ENCODE measurements around the gene PCSK5.
"Not testable (repeated sequence)": the region's sequence is repeated elsewhere in the genome, so short reads cannot be mapped to it uniquely, and the experiment has no call there.

PCSK5 gene

DNA sequence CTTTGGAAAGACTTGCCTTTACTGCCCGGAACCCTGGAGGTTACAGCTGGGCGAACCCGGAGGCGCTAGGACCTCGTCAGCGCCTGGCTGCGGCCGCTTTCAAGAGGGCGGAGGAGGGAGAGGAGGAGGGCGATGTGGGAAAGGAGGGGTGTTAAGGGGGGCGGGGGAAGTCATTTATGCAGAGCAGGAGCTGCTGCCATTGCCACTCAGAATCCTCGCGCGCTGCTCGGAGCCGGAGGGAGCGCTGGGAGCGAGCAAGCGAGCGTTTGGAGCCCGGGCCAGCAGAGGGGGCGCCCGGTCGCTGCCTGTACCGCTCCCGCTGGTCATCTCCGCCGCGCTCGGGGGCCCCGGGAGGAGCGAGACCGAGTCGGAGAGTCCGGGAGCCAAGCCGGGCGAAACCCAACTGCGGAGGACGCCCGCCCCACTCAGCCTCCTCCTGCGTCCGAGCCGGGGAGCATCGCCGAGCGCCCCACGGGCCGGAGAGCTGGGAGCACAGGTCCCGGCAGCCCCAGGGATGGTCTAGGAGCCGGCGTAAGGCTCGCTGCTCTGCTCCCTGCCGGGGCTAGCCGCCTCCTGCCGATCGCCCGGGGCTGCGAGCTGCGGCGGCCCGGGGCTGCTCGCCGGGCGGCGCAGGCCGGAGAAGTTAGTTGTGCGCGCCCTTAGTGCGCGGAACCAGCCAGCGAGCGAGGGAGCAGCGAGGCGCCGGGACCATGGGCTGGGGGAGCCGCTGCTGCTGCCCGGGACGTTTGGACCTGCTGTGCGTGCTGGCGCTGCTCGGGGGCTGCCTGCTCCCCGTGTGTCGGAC, at the start of gene PCSK5:
Gene PCSK5, plus strand, starts transcription at position 202 of the 805 bp plus-strand sequence. Its CDS starts 509 bp downstream, at position 711.
- Mint-ChIP-seq H3K27ac (no peak within 1 kb of the TSS), H3K36me3 (no peaks in the 10 kb centered on the region), H3K4me1 (peaks cover 28% of the 10 kb centered on the region), H3K27me3 (peaks cover 59% of the 10 kb centered on the region), H3K9me3 (peaks cover 2% of the 10 kb centered on the region), H3K4me3 (peak within 1 kb of the TSS; percentile 68)
- ATAC-seq: peak; percentile 71

DNA sequence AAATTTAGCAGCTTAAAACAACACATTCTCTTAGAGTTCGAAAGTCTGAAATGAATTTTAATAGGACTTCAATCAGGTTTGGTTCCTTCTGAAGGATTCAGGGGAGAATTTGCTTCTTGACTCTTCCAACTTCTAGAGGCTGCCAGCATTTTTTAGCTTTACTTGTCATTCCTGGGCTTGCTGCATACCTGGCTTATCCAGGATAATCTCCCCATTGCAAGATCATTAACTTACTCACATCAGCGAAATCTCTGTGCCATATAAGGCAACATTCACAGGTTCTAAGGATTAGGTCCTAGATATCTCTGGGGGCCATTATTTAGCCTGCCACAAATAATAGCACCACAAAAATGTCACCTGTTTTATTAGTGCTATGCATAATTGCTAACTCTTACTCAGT, 46.2 kb upstream of the PCSK5 start:
- Mint-ChIP-seq H3K4me3 (no peak overlapping the region), H3K4me1 (no peaks in the 10 kb centered on the region), H3K27me3 (no peaks in the 10 kb centered on the region), H3K9me3 (no peaks in the 10 kb centered on the region), H3K27ac (no peak overlapping the region), H3K36me3 (no peaks in the 10 kb centered on the region)
- no peak for ATAC-seq

DNA sequence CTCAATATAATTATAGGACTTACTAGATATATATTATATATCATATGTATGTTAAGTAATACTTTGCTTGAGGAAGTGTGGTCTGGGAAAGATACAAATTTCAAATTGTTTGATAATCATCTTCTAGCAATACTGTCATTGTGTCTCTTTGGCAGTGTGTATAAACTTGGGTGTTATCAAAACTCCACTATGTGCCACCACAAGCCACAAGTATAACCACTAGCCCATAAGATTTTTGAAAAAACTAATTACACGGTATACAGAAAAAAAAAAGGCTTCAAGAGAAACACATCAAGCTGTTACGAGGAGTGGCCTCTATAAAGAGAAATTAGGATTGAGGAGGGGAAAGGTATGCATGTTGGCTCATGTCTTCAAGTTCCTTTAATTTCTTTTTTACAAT, 44.7 kb upstream of the PCSK5 start:
- Mint-ChIP-seq H3K4me1 (no peaks in the 10 kb centered on the region), H3K27ac (no peak overlapping the region), H3K27me3 (no peaks in the 10 kb centered on the region), H3K4me3 (no peak overlapping the region), H3K36me3 (no peaks in the 10 kb centered on the region), H3K9me3 (no peaks in the 10 kb centered on the region)
- no peak for ATAC-seq

DNA sequence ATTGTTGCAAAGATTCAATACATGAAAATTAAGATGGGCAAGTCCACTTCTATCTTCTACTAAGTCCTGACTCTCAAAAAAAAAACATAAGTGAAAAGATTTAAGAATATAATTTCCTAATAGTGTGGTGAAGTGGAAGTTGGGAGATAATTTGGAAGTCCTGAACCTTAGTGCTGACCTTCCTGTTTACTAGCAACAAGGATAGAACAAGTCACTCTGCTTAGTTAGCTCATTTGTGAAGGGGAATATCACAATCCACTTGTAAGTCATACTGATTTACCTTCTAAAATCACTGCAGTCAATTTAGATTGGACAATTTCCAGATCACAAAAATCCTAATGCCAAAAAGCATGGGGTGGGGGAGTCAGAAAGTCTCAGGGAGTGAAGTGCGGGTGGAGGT, 43.4 kb upstream of the PCSK5 start:
- no peak for ATAC-seq
- H3K9me3 Mint-ChIP-seq: peaks cover 3% of the 10 kb centered on the region
- no peak overlapping the region for H3K27ac Mint-ChIP-seq
- no peak overlapping the region for H3K4me3 Mint-ChIP-seq
- H3K27me3 Mint-ChIP-seq: no peaks in the 10 kb centered on the region
- H3K4me1 Mint-ChIP-seq: no peaks in the 10 kb centered on the region
- H3K36me3 Mint-ChIP-seq: no peaks in the 10 kb centered on the region

DNA sequence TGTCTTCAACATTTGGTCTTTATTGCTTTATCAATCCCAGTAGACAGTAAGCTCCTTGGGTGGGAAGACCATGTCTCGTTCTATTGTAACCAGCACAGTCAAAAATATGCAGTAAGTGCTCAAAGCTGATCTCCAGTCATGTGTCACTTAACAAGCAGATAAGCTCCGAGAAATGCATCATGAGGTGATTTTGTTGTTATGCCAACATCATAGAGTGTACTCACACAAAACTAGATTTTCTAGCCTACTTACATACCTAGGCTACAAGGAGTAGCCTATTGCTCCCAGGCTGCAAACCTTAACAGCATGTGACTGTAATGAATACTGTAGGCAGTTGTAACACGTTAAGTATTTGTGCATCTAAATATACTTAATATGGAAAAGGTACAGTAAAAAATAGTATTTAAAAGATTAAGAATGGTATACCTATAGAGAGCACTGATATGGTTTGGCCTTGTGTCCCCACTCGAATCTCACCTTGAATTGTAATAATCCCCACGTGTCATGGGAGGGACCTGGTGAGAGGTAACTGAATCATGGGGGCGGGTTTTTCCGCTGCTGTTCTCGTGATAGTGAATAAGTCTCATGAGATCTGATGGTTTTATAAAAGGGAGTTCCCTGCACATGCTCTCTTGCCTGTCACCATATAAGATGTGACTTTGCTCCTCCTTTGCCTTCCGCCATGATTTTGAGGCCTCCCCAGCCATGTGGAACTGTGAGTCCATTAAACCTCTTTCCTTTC, 39.8 kb upstream of the PCSK5 start:
- peaks cover 3% of the 10 kb centered on the region for H3K9me3 Mint-ChIP-seq
- ATAC-seq: no peak
- H3K27ac Mint-ChIP-seq: no peak overlapping the region
- H3K36me3 Mint-ChIP-seq: no peaks in the 10 kb centered on the region
- H3K4me1 Mint-ChIP-seq: no peaks in the 10 kb centered on the region
- no peaks in the 10 kb centered on the region for H3K27me3 Mint-ChIP-seq
- no peak overlapping the region for H3K4me3 Mint-ChIP-seq

DNA sequence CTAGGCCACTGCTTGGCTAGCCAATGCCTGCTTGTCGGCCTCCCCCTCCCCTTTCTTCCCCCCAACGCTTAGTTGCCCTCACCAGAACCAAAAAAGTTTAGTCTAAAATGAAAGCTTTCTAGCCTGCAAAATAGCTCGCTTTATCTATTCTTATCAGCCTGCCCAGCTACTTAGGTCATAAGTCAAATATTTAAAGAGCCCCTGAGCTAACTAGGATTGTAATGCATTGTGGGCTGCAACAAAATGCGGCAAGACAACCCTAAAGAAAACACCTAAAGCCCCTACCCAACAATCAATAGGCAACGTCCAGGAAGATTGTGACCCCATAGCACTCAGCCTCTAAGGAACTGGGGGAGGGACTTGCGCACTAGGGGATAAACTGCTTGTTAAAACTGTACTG, 38.6 kb upstream of the PCSK5 start:
- no peaks in the 10 kb centered on the region for H3K4me1 Mint-ChIP-seq
- no peak overlapping the region for H3K4me3 Mint-ChIP-seq
- H3K27ac Mint-ChIP-seq: no peak overlapping the region
- H3K27me3 Mint-ChIP-seq: no peaks in the 10 kb centered on the region
- H3K36me3 Mint-ChIP-seq: no peaks in the 10 kb centered on the region
- no peak for ATAC-seq
- H3K9me3 Mint-ChIP-seq: peaks cover 3% of the 10 kb centered on the region

DNA sequence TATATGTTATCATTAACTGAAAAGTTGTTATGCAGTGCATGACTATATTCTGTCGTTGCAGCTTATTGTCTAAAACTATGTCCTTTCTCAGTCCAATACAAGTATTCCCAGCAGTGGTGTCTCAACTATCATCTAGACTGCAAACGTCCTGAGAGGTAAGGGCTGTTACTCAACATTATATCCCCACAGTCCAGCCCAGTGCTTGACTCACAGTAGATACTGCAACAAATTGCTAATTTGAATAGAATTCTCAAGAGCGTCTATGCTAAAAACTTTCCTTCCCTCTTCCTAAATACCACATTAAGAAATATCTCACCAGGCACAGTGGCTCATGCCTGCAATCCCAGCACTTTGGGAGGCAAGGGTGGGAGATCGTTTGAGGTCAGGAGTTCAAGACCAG, 37.7 kb upstream of the PCSK5 start:
- Mint-ChIP-seq H3K36me3 (no peaks in the 10 kb centered on the region), H3K4me1 (no peaks in the 10 kb centered on the region), H3K27me3 (no peaks in the 10 kb centered on the region), H3K4me3 (no peak overlapping the region), H3K9me3 (peaks cover 3% of the 10 kb centered on the region), H3K27ac (no peak overlapping the region)
- ATAC-seq: no peak

DNA sequence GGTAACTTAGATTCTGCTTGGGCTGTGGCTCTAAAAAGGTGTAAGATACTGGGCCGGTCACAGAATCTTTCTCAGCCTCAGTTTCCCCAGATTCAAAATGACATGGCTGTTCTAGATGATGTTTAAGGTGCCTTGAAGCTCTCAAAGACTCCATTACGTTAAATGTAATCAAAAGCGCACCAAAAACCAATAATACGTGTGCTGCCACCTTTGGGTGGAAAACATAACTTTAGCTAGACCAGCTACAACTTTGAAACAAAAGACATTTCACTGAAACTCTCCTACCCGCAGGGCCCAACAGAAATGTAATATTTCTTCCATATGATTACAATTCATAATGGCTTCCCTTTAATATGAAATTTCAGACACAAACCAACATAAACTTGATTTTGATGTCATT, 35.0 kb upstream of the PCSK5 start:
- no peak for ATAC-seq
- no peaks in the 10 kb centered on the region for H3K27me3 Mint-ChIP-seq
- H3K4me1 Mint-ChIP-seq: no peaks in the 10 kb centered on the region
- no peaks in the 10 kb centered on the region for H3K36me3 Mint-ChIP-seq
- H3K27ac Mint-ChIP-seq: no peak overlapping the region
- peaks cover 3% of the 10 kb centered on the region for H3K9me3 Mint-ChIP-seq
- no peak overlapping the region for H3K4me3 Mint-ChIP-seq

DNA sequence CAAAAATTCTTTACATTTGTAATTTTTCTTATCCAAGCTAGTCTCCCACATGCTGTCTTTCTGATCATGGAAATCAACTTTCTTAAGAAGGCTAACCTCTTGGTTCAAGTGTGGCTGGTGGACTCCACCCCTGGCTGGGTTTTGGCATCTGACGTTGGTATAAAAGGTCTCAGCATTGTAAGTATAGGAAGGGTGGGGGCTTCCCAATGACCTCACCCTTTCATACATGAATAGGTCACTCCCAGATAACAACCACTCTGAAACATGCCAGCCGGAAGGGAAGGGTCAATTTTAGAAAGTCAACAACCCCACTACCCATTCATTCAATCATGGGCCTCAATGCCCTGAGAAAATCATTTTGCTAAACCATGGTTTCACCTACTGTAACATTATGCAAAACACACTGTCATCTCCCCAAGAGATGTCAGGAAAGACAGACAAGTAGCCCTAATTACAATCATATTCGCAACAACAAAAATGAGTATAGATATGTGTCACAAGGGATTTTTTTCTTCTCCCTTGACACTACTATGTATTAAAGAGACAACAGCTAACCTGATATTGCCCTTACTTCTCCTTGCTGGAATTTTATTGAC, 31.9 kb upstream of the PCSK5 start:
- no peaks in the 10 kb centered on the region for H3K36me3 Mint-ChIP-seq
- H3K27ac Mint-ChIP-seq: no peak overlapping the region
- H3K9me3 Mint-ChIP-seq: no peaks in the 10 kb centered on the region
- H3K4me3 Mint-ChIP-seq: no peak overlapping the region
- no peaks in the 10 kb centered on the region for H3K27me3 Mint-ChIP-seq
- no peaks in the 10 kb centered on the region for H3K4me1 Mint-ChIP-seq
- no peak for ATAC-seq

DNA sequence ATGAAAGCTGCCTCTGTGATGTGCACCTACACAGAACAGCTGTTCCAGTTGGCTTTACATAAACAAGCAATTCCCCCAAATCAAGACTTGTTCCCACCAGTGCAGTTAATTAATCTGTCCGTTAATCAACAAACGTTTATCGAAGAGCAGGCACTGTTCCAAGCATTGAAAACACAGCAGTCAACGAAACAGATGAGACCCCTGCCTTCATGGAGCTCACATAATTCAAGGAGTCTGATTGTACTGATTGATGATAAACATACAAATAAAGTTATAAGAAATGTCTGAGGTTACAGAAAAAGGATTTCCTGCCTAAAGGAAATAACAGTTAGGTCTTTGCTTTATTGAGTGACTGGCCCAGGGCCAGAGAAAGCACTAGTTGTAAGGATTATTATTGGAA, 26.2 kb upstream of the PCSK5 start:
- Mint-ChIP-seq H3K36me3 (no peaks in the 10 kb centered on the region), H3K4me3 (no peak overlapping the region), H3K9me3 (no peaks in the 10 kb centered on the region), H3K27ac (no peak overlapping the region), H3K27me3 (no peaks in the 10 kb centered on the region), H3K4me1 (no peaks in the 10 kb centered on the region)
- ATAC-seq: no peak

DNA sequence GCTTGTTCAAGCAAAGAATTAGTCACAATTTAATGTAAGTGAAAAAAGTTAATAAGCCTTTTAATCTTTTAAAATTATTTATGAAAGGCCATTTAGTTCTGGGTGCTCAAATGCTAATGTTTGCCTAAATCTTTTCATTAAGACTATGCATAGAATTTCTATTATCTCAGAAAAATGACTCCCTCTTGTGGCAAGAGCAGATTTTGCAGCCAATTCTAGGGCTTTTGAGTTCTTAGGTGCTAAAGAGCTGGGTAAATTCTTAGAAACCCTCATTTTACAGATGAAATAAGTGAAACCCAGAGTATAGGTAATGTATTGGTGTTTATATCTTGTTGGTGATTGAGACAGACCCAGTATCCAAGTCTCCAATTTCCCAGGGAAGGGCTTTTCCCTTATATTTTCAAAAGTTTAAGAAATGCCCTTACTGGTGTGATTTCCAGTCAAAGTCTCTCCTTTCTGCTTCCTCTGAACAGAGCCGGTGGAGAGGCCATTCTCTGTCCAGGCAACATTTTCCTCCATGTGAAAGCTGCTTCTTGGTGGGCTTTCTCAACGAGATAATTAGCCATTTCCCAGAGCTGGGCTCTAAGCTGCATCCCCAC, 24.1 kb upstream of the PCSK5 start:
- Mint-ChIP-seq H3K9me3 (no peaks in the 10 kb centered on the region), H3K27ac (no peak overlapping the region), H3K36me3 (no peaks in the 10 kb centered on the region), H3K27me3 (no peaks in the 10 kb centered on the region), H3K4me1 (no peaks in the 10 kb centered on the region), H3K4me3 (no peak overlapping the region)
- no peak for ATAC-seq

DNA sequence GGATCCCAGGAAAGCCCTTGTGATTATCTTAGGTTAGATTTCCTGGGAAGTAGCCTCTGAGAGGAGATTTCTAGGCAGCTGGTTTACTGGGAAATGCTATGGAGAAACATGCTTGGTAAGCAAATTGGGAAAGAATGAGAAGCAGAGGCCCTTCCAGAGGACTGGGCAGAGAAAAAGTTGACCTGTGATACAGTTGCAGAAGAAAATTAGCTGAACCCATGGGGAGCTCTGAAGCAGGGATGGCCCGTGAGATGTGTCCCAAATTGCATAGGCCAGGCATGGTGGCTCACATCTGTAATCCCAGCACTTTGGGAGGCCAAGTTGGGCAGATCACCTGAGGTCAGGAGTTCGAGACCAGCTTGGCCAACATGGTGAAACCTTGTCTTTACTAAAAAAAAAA, 21.9 kb upstream of the PCSK5 start:
- not testable (repeated sequence) for H3K4me1 Mint-ChIP-seq, H3K36me3 Mint-ChIP-seq, ATAC-seq, H3K9me3 Mint-ChIP-seq, H3K27me3 Mint-ChIP-seq, H3K4me3 Mint-ChIP-seq, H3K27ac Mint-ChIP-seq

DNA sequence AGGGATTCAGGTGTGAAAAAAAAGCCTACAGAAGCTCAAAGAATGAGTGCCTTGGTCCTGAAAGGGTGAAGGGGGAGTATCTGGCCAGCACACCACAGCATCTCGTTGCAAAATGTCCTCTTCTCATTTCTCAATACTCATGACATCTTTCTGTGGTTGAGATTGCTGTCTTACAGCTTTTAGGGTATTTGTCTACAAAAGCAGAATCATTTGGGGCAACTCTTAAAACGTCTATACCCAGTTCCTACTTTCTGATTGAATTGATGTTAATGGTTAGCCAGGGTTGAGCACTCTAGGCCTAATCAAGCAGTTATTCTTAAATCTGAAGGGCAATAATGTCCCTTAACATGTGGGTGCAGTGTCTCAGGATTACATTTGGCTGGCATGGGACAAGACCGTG, 21.2 kb upstream of the PCSK5 start:
- Mint-ChIP-seq H3K9me3 (peaks cover 3% of the 10 kb centered on the region), H3K4me1 (no peaks in the 10 kb centered on the region), H3K27me3 (no peaks in the 10 kb centered on the region), H3K27ac (no peak overlapping the region), H3K4me3 (no peak overlapping the region), H3K36me3 (no peaks in the 10 kb centered on the region)
- ATAC-seq: no peak

DNA sequence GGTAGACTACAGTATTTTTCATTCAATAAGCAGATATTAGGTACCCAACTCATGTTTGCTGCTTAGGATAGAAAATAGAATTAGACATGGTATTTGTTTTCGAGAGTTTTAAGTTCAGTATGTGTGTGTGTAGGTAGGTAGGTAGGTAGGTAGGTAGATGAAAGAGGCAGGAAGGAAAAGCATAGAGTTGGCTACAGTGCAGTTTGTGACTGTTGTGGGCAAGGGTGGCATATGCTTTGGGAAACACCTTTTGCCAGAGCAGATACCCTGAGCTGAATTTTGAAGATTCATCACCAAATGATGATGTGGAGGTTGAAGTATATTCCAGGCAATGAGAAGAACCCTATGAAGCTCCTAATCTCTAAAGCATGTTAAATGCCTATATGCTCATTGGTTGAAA, 20.0 kb upstream of the PCSK5 start:
- Mint-ChIP-seq H3K27ac (no peak overlapping the region), H3K36me3 (no peaks in the 10 kb centered on the region), H3K4me3 (no peak overlapping the region), H3K9me3 (peaks cover 3% of the 10 kb centered on the region), H3K27me3 (no peaks in the 10 kb centered on the region), H3K4me1 (no peaks in the 10 kb centered on the region)
- no peak for ATAC-seq

DNA sequence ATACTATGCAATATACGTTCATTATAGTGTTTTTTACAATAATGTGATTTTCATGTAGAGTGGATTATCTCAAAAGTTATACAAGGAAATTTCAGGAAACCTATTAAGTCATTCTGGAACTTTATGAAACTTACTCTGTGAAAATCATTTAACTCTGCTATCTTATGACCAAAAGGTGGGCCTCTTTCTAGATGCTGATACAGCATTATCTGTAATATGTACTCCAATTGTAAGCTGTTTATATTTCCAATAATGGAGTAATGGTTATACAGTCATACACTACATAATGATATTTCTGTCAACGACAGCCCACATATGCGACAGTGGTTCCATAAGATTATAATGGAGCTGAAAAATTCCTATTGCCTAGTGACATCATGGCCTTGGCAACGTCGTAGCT, 18.8 kb upstream of the PCSK5 start:
- ATAC-seq: no peak
- Mint-ChIP-seq H3K27ac (no peak overlapping the region), H3K4me3 (no peak overlapping the region), H3K4me1 (no peaks in the 10 kb centered on the region), H3K27me3 (no peaks in the 10 kb centered on the region), H3K9me3 (peaks cover 3% of the 10 kb centered on the region), H3K36me3 (no peaks in the 10 kb centered on the region)

Measured in stimulated activated memory B cell treated with anti-CD40 and anti-IgM and Interleukin-4, amounts not matched to agents 10 μg/mL and 1 μg/mL and 100 μg/mL, for 72 hours (primary cell).